Fibroblast of the conjunctiva (primary cell): ENCODE data around the gene PRSS22.

ENCODE experiments used
- DNase-seq: peaks from one replicate; pipeline ENCODE4 v3.0.0-alpha.2; 2010; ENCODE audit warnings: low read depth

PRSS22 gene

GRCh38 chr16:2828876-2829430 lies 29.0 kb downstream of the PRSS22 start:
- DNase-seq: no peak

GRCh38 chr16:2828521-2828840 lies 29.5 kb downstream of the PRSS22 start:
- no peak for DNase-seq

GRCh38 chr16:2827831-2828520 lies 30.0 kb downstream of the PRSS22 start:
- no peak for DNase-seq

GRCh38 chr16:2827374-2827791 lies 30.6 kb downstream of the PRSS22 start:
- no peak for DNase-seq

GRCh38 chr16:2826591-2827373 lies 31.2 kb downstream of the PRSS22 start:
- no peak for DNase-seq

- no peak for DNase-seq
These were observed 32.1 kb downstream of the PRSS22 start for GRCh38 chr16:2825906-2826305.

- DNase-seq: no peak
These were observed 32.8 kb downstream of the PRSS22 start for GRCh38 chr16:2825049-2825742.

- DNase-seq: no peak
These were observed 33.3 kb downstream of the PRSS22 start for GRCh38 chr16:2824626-2825025.

GRCh38 chr16:2822496-2822895 lies 35.5 kb downstream of the PRSS22 start:
- no peak for DNase-seq

- DNase-seq: no peak
These were observed 35.8 kb downstream of the PRSS22 start for GRCh38 chr16:2822158-2822495.

- no peak for DNase-seq
These were observed 36.3 kb downstream of the PRSS22 start for GRCh38 chr16:2821487-2822157.

- no peak for DNase-seq
These were observed 37.0 kb downstream of the PRSS22 start for GRCh38 chr16:2820836-2821486.

- no peak for DNase-seq
These were observed 37.8 kb downstream of the PRSS22 start for GRCh38 chr16:2819939-2820835.

- DNase-seq: no peak
These were observed 38.6 kb downstream of the PRSS22 start for GRCh38 chr16:2819179-2819938.

GRCh38 chr16:2818272-2818876 lies 39.6 kb downstream of the PRSS22 start:
- no peak for DNase-seq

GRCh38 chr16:2817340-2818271 lies 40.4 kb downstream of the PRSS22 start:
- no peak for DNase-seq

GRCh38 chr16:2816751-2817339 lies 41.1 kb downstream of the PRSS22 start, which contains the start of gene PRSS21:
Gene PRSS21 (plus strand): TSS chr16:2817237. CDS start chr16:2817269, 32 bp downstream.
- DNase-seq: no peak

GRCh38 chr16:2815299-2815771 lies 42.6 kb downstream of the PRSS22 start:
- DNase-seq: no peak
